Keratinocyte (primary cell): ENCODE data around the gene PHRF1.

ENCODE experiments used
- CTCF ChIP-seq, 3 experiments: IDR thresholded peaks in 1 of 3; conservative IDR thresholded peaks in 1 of 3; optimal IDR thresholded peaks in 1 of 3; 2 replicates in 2 of 3; 3 replicates in 1 of 3; pipeline versions ENCODE3 to v1.5.1; 2011; ENCODE audit warnings: low read length in 3 of 3, mild to moderate bottlenecking in 3 of 3, moderate library complexity in 2 of 3, control low read depth in 1 of 3, inconsistent platforms in 1 of 3; ENCODE audit not compliant: insufficient read depth in 2 of 3; ENCODE audit errors: extremely low read depth in 1 of 3
- EZH2 ChIP-seq: IDR thresholded peaks from one replicate; pipeline ENCODE4 v1.6.1; 2012; ENCODE audit warnings: inconsistent platforms, mild to moderate bottlenecking, low read length, moderate library complexity

- TF ChIP-seq CTCF (optimal IDR thresholded peaks at IDR 0.05 in 1 of 3, IDR thresholded peaks at IDR 0.05 in 1 of 3, conservative IDR thresholded peaks at IDR 0.05 in 1 of 3; ENCODE audit: extremely low read depth in 1 of 3, insufficient read depth in 2 of 3, low read length in 3 of 3), result no peak
- no peak for TF ChIP-seq EZH2
These were observed 5.5 kb downstream of the PHRF1 start for GRCh38 chr11:581752-582151.
